Esophagus muscularis mucosa (tissue), 3 donors: ENCODE measurements around the gene ZNF473.

Source experiments
- POLR2AphosphoS5 ChIP-seq, 2 donors: sonication (generic); formaldehyde crosslinking; IDR thresholded peaks; one replicate each; pipeline ENCODE4 v1.6.1; 2017; ENCODE audit warnings: antibody characterized with exemption in 2 of 2
- TF ChIP-seq, protein P1 (sequence below), 3 experiments: fragments of 200-600 bp in 2 of 3; fragments of 450-650 bp in 1 of 3; sonication (generic) in 2 of 3; IDR thresholded peaks; one replicate each; pipeline ENCODE4 v1.5.1; 2017 to 2019; ENCODE audit warnings: antibody characterized with exemption in 3 of 3, mild to moderate bottlenecking in 2 of 3, moderate library complexity in 1 of 3

- TF ChIP-seq, protein P1, sequence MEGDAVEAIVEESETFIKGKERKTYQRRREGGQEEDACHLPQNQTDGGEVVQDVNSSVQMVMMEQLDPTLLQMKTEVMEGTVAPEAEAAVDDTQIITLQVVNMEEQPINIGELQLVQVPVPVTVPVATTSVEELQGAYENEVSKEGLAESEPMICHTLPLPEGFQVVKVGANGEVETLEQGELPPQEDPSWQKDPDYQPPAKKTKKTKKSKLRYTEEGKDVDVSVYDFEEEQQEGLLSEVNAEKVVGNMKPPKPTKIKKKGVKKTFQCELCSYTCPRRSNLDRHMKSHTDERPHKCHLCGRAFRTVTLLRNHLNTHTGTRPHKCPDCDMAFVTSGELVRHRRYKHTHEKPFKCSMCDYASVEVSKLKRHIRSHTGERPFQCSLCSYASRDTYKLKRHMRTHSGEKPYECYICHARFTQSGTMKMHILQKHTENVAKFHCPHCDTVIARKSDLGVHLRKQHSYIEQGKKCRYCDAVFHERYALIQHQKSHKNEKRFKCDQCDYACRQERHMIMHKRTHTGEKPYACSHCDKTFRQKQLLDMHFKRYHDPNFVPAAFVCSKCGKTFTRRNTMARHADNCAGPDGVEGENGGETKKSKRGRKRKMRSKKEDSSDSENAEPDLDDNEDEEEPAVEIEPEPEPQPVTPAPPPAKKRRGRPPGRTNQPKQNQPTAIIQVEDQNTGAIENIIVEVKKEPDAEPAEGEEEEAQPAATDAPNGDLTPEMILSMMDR (IDR thresholded peaks at IDR 0.05) = peak in 1 of 3 experiments; percentile 18
- TF ChIP-seq POLR2AphosphoS5 (IDR thresholded peaks at IDR 0.05) = peak; percentile 91 to 92
Observed at GRCh38 chr19:50025022-50025793, 597 bp upstream of the ZNF473 start, which contains the start of gene VRK3.
